GM12865 (cell line): Measurements from ENCODE around the gene GHR.

Experiments
- DNase-seq: peaks from one replicate; pipeline ENCODE4 v3.0.0; 2010; ENCODE audit warnings: low read depth
- H3K4me3 ChIP-seq: 2 replicates; pipeline ENCODE4 v1.5.1; 2011; ENCODE audit warnings: mild to moderate bottlenecking, low read depth, low read length, control low read depth
- CTCF ChIP-seq: IDR thresholded peaks from 2 replicates; pipeline ENCODE4 v1.5.1; 2011; ENCODE audit warnings: low read length, control low read depth, low read depth, inconsistent platforms; ENCODE audit not compliant: insufficient read depth; ENCODE audit errors: missing control alignments

GHR gene

GRCh38 chr5:42423285-42424165 is at the start of gene GHR:
TSS of gene GHR (plus strand) at chr5:42423439. CDS start at chr5:42565875, 142,436 bp downstream.
- peak within 1 kb of the TSS; percentile 26 for H3K4me3 ChIP-seq
- peak; percentile 36 for TF ChIP-seq CTCF
- peak; percentile 53 for DNase-seq

- TF ChIP-seq CTCF = no peak
- DNase-seq = no peak
- H3K4me3 ChIP-seq = no peak overlapping the region
These were observed 48.5 kb upstream of the GHR start for GRCh38 chr5:42374679-42375273.

GRCh38 chr5:42377496-42377895 is 45.7 kb upstream of the GHR start:
- no peak overlapping the region for H3K4me3 ChIP-seq
- no peak for TF ChIP-seq CTCF
- DNase-seq = no peak

GRCh38 chr5:42381973-42382372 is 41.3 kb upstream of the GHR start:
- no peak for TF ChIP-seq CTCF
- no peak for DNase-seq
- no peak overlapping the region for H3K4me3 ChIP-seq

GRCh38 chr5:42387563-42387962 is 35.7 kb upstream of the GHR start:
- no peak overlapping the region for H3K4me3 ChIP-seq
- no peak for TF ChIP-seq CTCF
- no peak for DNase-seq

GRCh38 chr5:42390115-42390514 is 33.1 kb upstream of the GHR start:
- no peak for TF ChIP-seq CTCF
- no peak overlapping the region for H3K4me3 ChIP-seq
- DNase-seq = no peak

- H3K4me3 ChIP-seq = no peak overlapping the region
- no peak for TF ChIP-seq CTCF
These were observed 30.3 kb upstream of the GHR start for GRCh38 chr5:42392917-42393316.

More at GRCh38 chr5:42392917-42393316, 30.3 kb upstream of the GHR start:
- no peak for DNase-seq
